Mesodermal cell (in vitro differentiated cells): ENCODE results near the gene TRPC6.

ENCODE experiments used
- H3K27ac ChIP-seq: 2 replicates; pipeline ENCODE4 v1.7.0; 2013; ENCODE audit warnings: mild to moderate bottlenecking, low read depth, low read length, moderate library complexity; ENCODE audit not compliant: severe bottlenecking
- H3K36me3 ChIP-seq: 2 replicates; pipeline ENCODE4 v1.7.1; 2013; ENCODE audit warnings: mild to moderate bottlenecking, low read length, moderate library complexity; ENCODE audit not compliant: control insufficient read depth, insufficient read depth
- H3K4me1 ChIP-seq: one replicate; pipeline ENCODE4 v1.7.1; 2013; ENCODE audit warnings: mild to moderate bottlenecking, low read length; ENCODE audit not compliant: insufficient read depth, control insufficient read depth, poor library complexity, severe bottlenecking
- H3K4me3 ChIP-seq: 2 replicates; pipeline ENCODE4 v1.7.0; 2013; ENCODE audit warnings: low read length, control low read depth, mild to moderate bottlenecking; ENCODE audit not compliant: insufficient read depth, poor library complexity, severe bottlenecking; ENCODE audit errors: extremely low read depth
- H3K9me3 ChIP-seq: 2 replicates; pipeline ENCODE4 v1.7.1; 2013; ENCODE audit warnings: mild to moderate bottlenecking, low read length, moderate library complexity; ENCODE audit not compliant: control insufficient read depth
- WGBS, 2 experiments: methylation state at CpG; one replicate each; pipeline ENCODE4 v1.1.5; 2013; ENCODE audit warnings: missing lambda C conversion rate in 2 of 2; ENCODE audit not compliant: insufficient coverage in 2 of 2; 5-methylcytosine and 5-hydroxymethylcytosine counted together

TRPC6 gene

GRCh38 chr11:101407324-101407723 is 176.5 kb downstream of the TRPC6 start:
- H3K36me3 ChIP-seq, result no peaks in the 10 kb centered on the region
- WGBS, 2 experiments, result 93 to 100% methylated on average over 2 of the region's 2 CpGs
- no peaks in the 10 kb centered on the region for H3K9me3 ChIP-seq
- H3K27ac ChIP-seq, result no peak overlapping the region
- H3K4me3 ChIP-seq, result no peak overlapping the region
- no peaks in the 10 kb centered on the region for H3K4me1 ChIP-seq
